ENCODE measurements around the gene IFNA7. TPM values are rescaled to one million over a fixed set of nuclear protein-coding genes. Genes with fewer than 3 reads are reported as not detected.
A peak's percentile ranks its signal among the peaks of the same experiment; 100 is the strongest.

Gene IFNA7
- total and polyA plus RNA-seq, 10 of the 15 experiments (the other 5 are each of a cell fraction or from before 2014, with no cell fraction given): not detected

- TF ChIP-seq ELK1 (IDR thresholded peaks at IDR 0.05; ENCODE audit: low read depth, low read length) (no peak), IRF5 (IDR thresholded peaks at IDR 0.05; ENCODE audit: borderline replicate concordance) (no peak), CREM (IDR thresholded peaks at IDR 0.05; ENCODE audit: low read depth) (no peak), IKZF1 (conservative IDR thresholded peaks at IDR 0.05) (peak; percentile 43; the same call in 1 of the 2 replicates), RELB (IDR thresholded peaks at IDR 0.05; ENCODE audit: low read depth) (no peak), KLF5 (IDR thresholded peaks at IDR 0.05; ENCODE audit: partially characterized antibody) (no peak), MTA3 (IDR thresholded peaks at IDR 0.05; ENCODE audit: borderline replicate concordance, low read length) (no peak), EZH2 (IDR thresholded peaks at IDR 0.05; ENCODE audit: borderline replicate concordance, control insufficient read depth, low read depth, low read length) (no peak), SIN3A (IDR thresholded peaks at IDR 0.05; ENCODE audit: low read depth, low read length) (no peak), CHD4 (IDR thresholded peaks at IDR 0.05) (no peak), BCL11A (IDR thresholded peaks at IDR 0.05; ENCODE audit: low read depth, low read length) (0 out of 2 replicates have a peak, but pooled peaks have one; percentile 22), IRF3 (IDR thresholded peaks at IDR 0.05) (no peak), SIX5 (IDR thresholded peaks at IDR 0.05; ENCODE audit: low read depth, low read length, severe bottlenecking) (no peak), RELA (IDR thresholded peaks at IDR 0.05; ENCODE audit: borderline replicate concordance, partially characterized antibody) (no peak), RAD21 (IDR thresholded peaks at IDR 0.05; ENCODE audit: insufficient read depth, low read depth, low read length) (peak; percentile 46), MXI1 (IDR thresholded peaks at IDR 0.05; ENCODE audit: low read depth, low read length) (no peak), STAT3 (IDR thresholded peaks at IDR 0.05; ENCODE audit: low read depth, low read length) (no peak), CHD1 (IDR thresholded peaks at IDR 0.05; ENCODE audit: low read depth, low read length) (no peak), SMC3 (IDR thresholded peaks at IDR 0.05; ENCODE audit: borderline replicate concordance, low read length) (peak; percentile 17; the same call in 1 of the 2 replicates)
- TF ChIP-seq, protein P1, sequence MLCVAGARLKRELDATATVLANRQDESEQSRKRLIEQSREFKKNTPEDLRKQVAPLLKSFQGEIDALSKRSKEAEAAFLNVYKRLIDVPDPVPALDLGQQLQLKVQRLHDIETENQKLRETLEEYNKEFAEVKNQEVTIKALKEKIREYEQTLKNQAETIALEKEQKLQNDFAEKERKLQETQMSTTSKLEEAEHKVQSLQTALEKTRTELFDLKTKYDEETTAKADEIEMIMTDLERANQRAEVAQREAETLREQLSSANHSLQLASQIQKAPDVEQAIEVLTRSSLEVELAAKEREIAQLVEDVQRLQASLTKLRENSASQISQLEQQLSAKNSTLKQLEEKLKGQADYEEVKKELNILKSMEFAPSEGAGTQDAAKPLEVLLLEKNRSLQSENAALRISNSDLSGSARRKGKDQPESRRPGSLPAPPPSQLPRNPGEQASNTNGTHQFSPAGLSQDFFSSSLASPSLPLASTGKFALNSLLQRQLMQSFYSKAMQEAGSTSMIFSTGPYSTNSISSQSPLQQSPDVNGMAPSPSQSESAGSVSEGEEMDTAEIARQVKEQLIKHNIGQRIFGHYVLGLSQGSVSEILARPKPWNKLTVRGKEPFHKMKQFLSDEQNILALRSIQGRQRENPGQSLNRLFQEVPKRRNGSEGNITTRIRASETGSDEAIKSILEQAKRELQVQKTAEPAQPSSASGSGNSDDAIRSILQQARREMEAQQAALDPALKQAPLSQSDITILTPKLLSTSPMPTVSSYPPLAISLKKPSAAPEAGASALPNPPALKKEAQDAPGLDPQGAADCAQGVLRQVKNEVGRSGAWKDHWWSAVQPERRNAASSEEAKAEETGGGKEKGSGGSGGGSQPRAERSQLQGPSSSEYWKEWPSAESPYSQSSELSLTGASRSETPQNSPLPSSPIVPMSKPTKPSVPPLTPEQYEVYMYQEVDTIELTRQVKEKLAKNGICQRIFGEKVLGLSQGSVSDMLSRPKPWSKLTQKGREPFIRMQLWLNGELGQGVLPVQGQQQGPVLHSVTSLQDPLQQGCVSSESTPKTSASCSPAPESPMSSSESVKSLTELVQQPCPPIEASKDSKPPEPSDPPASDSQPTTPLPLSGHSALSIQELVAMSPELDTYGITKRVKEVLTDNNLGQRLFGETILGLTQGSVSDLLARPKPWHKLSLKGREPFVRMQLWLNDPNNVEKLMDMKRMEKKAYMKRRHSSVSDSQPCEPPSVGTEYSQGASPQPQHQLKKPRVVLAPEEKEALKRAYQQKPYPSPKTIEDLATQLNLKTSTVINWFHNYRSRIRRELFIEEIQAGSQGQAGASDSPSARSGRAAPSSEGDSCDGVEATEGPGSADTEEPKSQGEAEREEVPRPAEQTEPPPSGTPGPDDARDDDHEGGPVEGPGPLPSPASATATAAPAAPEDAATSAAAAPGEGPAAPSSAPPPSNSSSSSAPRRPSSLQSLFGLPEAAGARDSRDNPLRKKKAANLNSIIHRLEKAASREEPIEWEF (IDR thresholded peaks at IDR 0.05; ENCODE audit: insufficient replicate concordance, low read depth, low read length): no peak
Observed at GRCh38 chr9:21154018-21154608, 47.9 kb downstream of the IFNA7 start (continued).
